Measurements from ENCODE around the gene GRIN2B. TPM values are rescaled to one million over a fixed set of nuclear protein-coding genes. Genes with fewer than 3 reads are reported as not detected.
A peak's percentile ranks its signal among the peaks of the same experiment; 100 is the strongest.

GRIN2B gene
- total RNA-seq = not detected

DNA sequence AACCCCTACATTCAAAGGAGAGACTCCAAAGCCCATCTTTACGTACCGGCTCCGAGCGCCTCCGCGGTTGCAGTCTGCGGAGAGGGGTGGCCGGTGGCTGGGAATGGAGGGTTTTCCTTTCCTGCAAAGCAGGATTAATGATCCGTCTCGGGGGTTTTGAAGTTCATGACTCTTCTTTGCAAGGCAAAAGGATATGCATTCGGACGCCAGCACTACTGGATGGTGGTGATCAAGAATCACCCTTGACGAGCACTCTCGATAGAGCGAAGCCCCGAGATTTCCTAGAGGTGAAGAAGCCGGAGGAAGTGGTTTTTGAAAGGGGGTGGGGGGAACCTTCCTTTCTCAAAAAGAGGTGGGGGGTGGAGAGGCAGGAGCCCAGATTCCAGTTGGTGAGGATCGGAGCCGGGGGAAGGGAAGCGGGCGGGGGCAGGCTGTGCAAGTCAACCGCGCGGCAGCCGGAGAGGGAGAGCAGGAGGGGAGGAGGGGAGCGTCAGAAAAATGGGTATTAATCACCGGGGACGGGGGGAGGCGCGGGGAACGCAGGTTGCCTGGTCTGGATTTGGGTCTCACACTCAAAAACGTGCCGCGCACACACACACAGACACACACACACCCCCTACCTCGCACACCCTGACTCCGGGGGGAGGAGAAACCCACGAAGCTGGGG is at the start of gene GRIN2B:
Gene GRIN2B (minus strand): TSS at position 307 of the 667 bp plus-strand sequence. CDS start 115,394 bp downstream, outside the sequence.
- H3K4me1 Mint-ChIP-seq = peaks cover 12% of the 10 kb centered on the region
- H3K27me3 Mint-ChIP-seq = peaks cover 83% of the 10 kb centered on the region
- DNase-seq = no peak
- H3K36me3 Mint-ChIP-seq = no peaks in the 10 kb centered on the region
- peak within 1 kb of the TSS; percentile 48 for H3K4me3 Mint-ChIP-seq
- peaks cover 3% of the 10 kb centered on the region for H3K9me3 Mint-ChIP-seq
- no peak within 1 kb of the TSS for H3K27ac Mint-ChIP-seq

GRCh38 chr12:14026537-14026936 is 45.1 kb upstream of the GRIN2B start:
- DNase-seq = no peak
- Mint-ChIP-seq H3K36me3 (no peaks in the 10 kb centered on the region), H3K27me3 (peaks cover 7% of the 10 kb centered on the region), H3K4me1 (no peaks in the 10 kb centered on the region), H3K9me3 (no peaks in the 10 kb centered on the region), H3K27ac (no peak overlapping the region), H3K4me3 (no peak overlapping the region)

DNA sequence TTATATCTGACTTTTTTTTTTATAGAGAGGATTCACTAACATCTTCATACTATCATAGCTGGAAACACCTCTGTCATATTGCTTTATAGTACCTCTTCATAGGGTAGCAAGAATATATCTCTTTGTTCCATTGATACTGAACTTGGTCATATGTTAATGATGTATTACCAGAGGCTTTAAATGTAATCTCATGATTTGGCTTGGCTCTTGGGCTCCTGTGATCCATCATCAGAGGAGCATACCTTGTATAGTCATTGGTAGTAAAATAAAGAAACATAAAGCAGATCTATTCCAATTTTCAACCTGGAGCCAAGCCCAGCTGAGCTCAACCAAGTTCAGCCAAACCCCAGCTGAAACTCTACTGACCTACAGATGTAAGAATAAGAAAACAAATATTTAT is 43.2 kb upstream of the GRIN2B start:
- H3K4me3 Mint-ChIP-seq = no peak overlapping the region
- no peaks in the 10 kb centered on the region for H3K4me1 Mint-ChIP-seq
- no peak overlapping the region for H3K27ac Mint-ChIP-seq
- no peaks in the 10 kb centered on the region for H3K9me3 Mint-ChIP-seq
- no peak for DNase-seq
- peaks cover 7% of the 10 kb centered on the region for H3K27me3 Mint-ChIP-seq
- H3K36me3 Mint-ChIP-seq = no peaks in the 10 kb centered on the region

DNA sequence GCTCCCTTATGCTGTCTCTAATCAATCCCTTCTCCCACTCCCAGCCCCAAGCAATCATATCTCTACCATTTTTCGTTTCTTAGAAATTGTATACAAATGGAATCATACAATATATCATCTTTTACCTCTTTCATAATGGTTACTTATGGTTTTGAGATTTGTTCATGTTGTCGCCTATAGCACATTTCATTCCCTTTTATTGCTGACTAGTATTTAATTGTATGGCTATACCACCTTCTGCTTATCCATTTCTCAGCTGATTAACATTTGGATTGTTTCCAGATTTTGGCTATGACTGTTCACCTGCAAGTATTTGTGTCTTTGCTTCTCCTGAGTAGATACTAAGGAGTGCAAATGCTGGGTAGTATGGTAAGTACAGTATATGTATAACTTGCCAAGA is 36.7 kb upstream of the GRIN2B start:
- Mint-ChIP-seq H3K4me3 (no peak overlapping the region), H3K27me3 (no peaks in the 10 kb centered on the region), H3K36me3 (no peaks in the 10 kb centered on the region), H3K4me1 (no peaks in the 10 kb centered on the region), H3K9me3 (no peaks in the 10 kb centered on the region), H3K27ac (no peak overlapping the region)
- no peak for DNase-seq

- Mint-ChIP-seq H3K27ac (no peak overlapping the region), H3K27me3 (peaks cover 10% of the 10 kb centered on the region), H3K4me3 (no peak overlapping the region), H3K4me1 (no peaks in the 10 kb centered on the region), H3K36me3 (no peaks in the 10 kb centered on the region), H3K9me3 (no peaks in the 10 kb centered on the region)
- DNase-seq = no peak
Measured at GRCh38 chr12:14010989-14011388, 29.6 kb upstream of the GRIN2B start.

- H3K4me1 Mint-ChIP-seq = no peaks in the 10 kb centered on the region
- no peaks in the 10 kb centered on the region for H3K36me3 Mint-ChIP-seq
Measured at GRCh38 chr12:14007639-14008038, 26.2 kb upstream of the GRIN2B start.

GRCh38 chr12:13992585-13992984 is 11.2 kb upstream of the GRIN2B start:
- no peaks in the 10 kb centered on the region for H3K4me1 Mint-ChIP-seq
- H3K9me3 Mint-ChIP-seq = no peaks in the 10 kb centered on the region
- peaks cover 17% of the 10 kb centered on the region for H3K27me3 Mint-ChIP-seq
- DNase-seq = no peak
- no peak overlapping the region for H3K4me3 Mint-ChIP-seq
- no peaks in the 10 kb centered on the region for H3K36me3 Mint-ChIP-seq
- H3K27ac Mint-ChIP-seq = no peak overlapping the region

More at GRCh38 chr12:14007639-14008038, 26.2 kb upstream of the GRIN2B start:
- peaks cover 10% of the 10 kb centered on the region for H3K27me3 Mint-ChIP-seq
- no peak overlapping the region for H3K27ac Mint-ChIP-seq
- DNase-seq = no peak
- no peak overlapping the region for H3K4me3 Mint-ChIP-seq
- peaks cover 1% of the 10 kb centered on the region for H3K9me3 Mint-ChIP-seq

DNA sequence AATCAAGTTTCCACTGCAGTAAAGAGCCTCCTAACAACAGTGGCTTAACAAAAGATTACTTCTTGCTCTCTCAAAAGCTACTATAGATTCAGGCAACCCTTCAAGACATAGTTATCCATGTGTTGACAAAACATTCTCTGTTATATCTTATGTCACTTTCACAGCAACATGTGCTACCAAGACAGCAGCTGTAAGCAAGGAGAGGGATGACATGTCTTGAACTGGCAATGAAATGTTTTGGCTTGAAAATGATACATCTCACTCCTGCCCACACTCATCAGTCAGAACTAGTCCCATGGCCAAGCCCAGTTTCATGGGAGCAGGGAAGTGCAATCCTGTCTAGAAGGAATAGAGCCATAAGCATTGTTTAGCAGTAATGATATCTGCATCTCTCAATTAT is 10.7 kb upstream of the GRIN2B start:
- Mint-ChIP-seq H3K27me3 (peaks cover 17% of the 10 kb centered on the region), H3K4me3 (no peak overlapping the region), H3K36me3 (no peaks in the 10 kb centered on the region), H3K4me1 (no peaks in the 10 kb centered on the region), H3K9me3 (no peaks in the 10 kb centered on the region), H3K27ac (no peak overlapping the region)
- DNase-seq = no peak

DNA sequence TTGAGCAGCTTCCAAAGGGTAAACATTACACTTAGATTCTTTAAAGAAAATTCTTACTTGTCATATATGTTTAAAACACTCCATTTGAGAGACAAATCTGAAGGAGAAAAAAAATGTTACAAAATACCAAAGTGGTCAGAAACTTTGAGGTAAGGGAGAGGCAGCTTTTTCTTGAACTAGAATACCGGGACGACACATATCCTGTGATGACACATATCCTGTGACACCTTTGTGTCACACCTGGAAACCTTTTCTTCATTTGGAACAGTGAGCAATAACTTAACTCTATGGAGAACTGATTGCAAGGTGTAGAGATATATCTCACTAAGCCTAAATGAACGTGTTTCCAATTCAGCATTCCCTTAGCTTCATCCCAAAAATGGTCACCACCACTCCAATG is 4.6 kb upstream of the GRIN2B start:
- Mint-ChIP-seq H3K4me1 (peaks cover 4% of the 10 kb centered on the region), H3K4me3 (no peak overlapping the region), H3K36me3 (no peaks in the 10 kb centered on the region), H3K27me3 (peaks cover 57% of the 10 kb centered on the region), H3K27ac (no peak overlapping the region), H3K9me3 (peaks cover 3% of the 10 kb centered on the region)
- DNase-seq = no peak

DNA sequence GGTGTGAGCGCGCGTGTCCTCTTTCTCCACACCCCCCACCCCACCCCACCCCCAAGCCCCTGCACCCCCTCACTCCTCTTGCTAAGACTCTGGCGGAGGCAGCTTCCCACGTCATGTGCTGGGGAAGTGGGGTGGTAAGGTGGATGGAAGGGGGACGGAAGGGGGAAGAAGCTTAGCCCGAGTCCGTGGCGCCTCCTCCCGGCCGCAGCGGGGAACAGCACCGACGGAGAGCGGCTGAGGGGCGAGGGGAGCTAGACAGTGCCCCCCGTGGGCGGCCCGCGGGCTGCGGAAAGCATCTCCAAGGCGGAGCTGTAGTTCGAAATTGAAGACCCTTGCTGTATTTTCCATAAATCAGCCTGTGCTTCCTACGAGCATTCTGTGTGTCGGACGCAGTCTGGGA is 588 bp upstream of the GRIN2B start:
- H3K9me3 Mint-ChIP-seq = peaks cover 3% of the 10 kb centered on the region
- H3K27me3 Mint-ChIP-seq = peaks cover 81% of the 10 kb centered on the region
- no peak overlapping the region for H3K4me3 Mint-ChIP-seq
- DNase-seq = no peak
- H3K27ac Mint-ChIP-seq = no peak overlapping the region
- H3K4me1 Mint-ChIP-seq = peaks cover 12% of the 10 kb centered on the region
- H3K36me3 Mint-ChIP-seq = no peaks in the 10 kb centered on the region

- peaks cover 12% of the 10 kb centered on the region for H3K4me1 Mint-ChIP-seq
- peaks cover 3% of the 10 kb centered on the region for H3K9me3 Mint-ChIP-seq
- H3K27ac Mint-ChIP-seq = no peak overlapping the region
- DNase-seq = no peak
- peak overlapping the region; percentile 48 for H3K4me3 Mint-ChIP-seq
- H3K27me3 Mint-ChIP-seq = peaks cover 81% of the 10 kb centered on the region
- H3K36me3 Mint-ChIP-seq = no peaks in the 10 kb centered on the region
Measured at GRCh38 chr12:13980538-13981295, 685 bp downstream of the GRIN2B start.

DNA sequence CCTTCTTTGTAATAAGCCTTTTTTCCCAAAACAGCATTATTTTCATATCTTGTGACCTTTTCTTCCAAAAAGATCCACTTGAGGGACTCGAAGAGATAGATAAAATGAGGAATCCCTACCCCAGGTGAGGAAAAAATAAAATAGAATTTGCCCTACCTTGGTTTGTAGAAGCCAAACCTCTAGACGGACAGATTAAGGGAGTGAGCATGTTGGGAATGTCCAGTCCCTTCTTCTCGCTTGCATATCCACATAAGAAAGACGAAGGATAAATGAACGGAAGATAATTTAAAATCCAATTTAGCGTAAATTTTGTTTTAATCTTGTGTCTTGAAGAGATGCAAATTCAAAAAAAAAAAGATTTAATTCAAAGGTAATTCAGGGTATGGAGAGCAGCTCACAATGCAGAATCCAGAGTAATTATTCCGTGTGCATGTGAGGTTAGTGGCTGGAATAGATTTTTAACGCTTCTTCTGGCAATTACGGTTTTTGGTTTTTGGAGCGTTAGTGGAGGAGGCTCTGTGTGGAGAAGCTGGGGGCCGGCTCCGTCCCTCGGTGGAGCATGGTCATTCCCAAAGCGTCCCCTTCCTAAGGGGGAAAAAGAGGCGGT is 1.5 kb downstream of the GRIN2B start:
- H3K4me3 Mint-ChIP-seq = peak overlapping the region; percentile 11
- H3K36me3 Mint-ChIP-seq = no peaks in the 10 kb centered on the region
- no peak overlapping the region for H3K27ac Mint-ChIP-seq

GRCh38 chr12:13978876-13979275 is 2.5 kb downstream of the GRIN2B start:
- peaks cover 81% of the 10 kb centered on the region for H3K27me3 Mint-ChIP-seq
- H3K4me1 Mint-ChIP-seq = peaks cover 12% of the 10 kb centered on the region
- no peak for DNase-seq
- H3K27ac Mint-ChIP-seq = no peak overlapping the region
- no peaks in the 10 kb centered on the region for H3K36me3 Mint-ChIP-seq
- no peak overlapping the region for H3K4me3 Mint-ChIP-seq
- H3K9me3 Mint-ChIP-seq = peaks cover 3% of the 10 kb centered on the region

More for the DNA sequence above, 1.5 kb downstream of the GRIN2B start:
- Mint-ChIP-seq H3K9me3 (peaks cover 3% of the 10 kb centered on the region), H3K4me1 (peaks cover 12% of the 10 kb centered on the region), H3K27me3 (peaks cover 85% of the 10 kb centered on the region)
- no peak for DNase-seq

GRCh38 chr12:13976880-13977279 is 4.5 kb downstream of the GRIN2B start:
- no peak overlapping the region for H3K27ac Mint-ChIP-seq
- no peak overlapping the region for H3K4me3 Mint-ChIP-seq

GRCh38 chr12:13976028-13976584 is 5.3 kb downstream of the GRIN2B start:
- Mint-ChIP-seq H3K9me3 (no peaks in the 10 kb centered on the region), H3K27ac (no peak overlapping the region), H3K27me3 (peaks cover 59% of the 10 kb centered on the region), H3K4me3 (no peak overlapping the region), H3K36me3 (no peaks in the 10 kb centered on the region), H3K4me1 (peaks cover 9% of the 10 kb centered on the region)
- DNase-seq = no peak

More at GRCh38 chr12:13976880-13977279, 4.5 kb downstream of the GRIN2B start:
- peaks cover 63% of the 10 kb centered on the region for H3K27me3 Mint-ChIP-seq
- H3K4me1 Mint-ChIP-seq = peaks cover 12% of the 10 kb centered on the region
- H3K36me3 Mint-ChIP-seq = no peaks in the 10 kb centered on the region
- H3K9me3 Mint-ChIP-seq = no peaks in the 10 kb centered on the region
- DNase-seq = no peak

Measured in activated naive CD8-positive, alpha-beta T cell treated with anti-CD3 and anti-CD28 coated beads for 36 hours (primary cell).